HK-2 (cell line): ENCODE measurements around the gene PSORS1C2.
"Not testable (repeated sequence)": the region's sequence is repeated elsewhere in the genome, so short reads cannot be mapped to it uniquely, and the experiment has no call there.

Experiments
- DNase-seq: peaks from one replicate; pipeline ENCODE4 v3.0.0-alpha.2; 2018; ENCODE audit not compliant: unreplicated experiment

The PSORS1C2 gene

DNA sequence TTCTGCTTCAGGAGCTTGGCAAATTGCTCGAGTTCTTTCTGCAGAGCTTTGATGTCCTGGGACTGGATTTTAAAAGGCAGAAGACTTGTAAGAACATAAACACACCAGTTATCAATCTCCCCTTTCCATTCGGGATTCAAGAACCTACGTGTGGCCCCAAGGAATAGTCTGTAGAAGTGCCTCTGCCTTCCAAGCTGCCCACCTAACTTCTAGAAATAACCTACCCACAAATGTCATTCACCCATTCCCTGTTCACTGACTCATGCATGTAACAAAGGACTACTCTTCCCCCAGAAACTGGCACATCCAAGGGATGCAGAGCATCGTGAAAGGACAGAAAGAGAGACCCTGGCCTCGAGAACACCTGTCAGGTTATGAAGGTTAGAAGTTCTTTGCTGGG lies 27.1 kb upstream of the PSORS1C2 start:
- no peak for DNase-seq

DNA sequence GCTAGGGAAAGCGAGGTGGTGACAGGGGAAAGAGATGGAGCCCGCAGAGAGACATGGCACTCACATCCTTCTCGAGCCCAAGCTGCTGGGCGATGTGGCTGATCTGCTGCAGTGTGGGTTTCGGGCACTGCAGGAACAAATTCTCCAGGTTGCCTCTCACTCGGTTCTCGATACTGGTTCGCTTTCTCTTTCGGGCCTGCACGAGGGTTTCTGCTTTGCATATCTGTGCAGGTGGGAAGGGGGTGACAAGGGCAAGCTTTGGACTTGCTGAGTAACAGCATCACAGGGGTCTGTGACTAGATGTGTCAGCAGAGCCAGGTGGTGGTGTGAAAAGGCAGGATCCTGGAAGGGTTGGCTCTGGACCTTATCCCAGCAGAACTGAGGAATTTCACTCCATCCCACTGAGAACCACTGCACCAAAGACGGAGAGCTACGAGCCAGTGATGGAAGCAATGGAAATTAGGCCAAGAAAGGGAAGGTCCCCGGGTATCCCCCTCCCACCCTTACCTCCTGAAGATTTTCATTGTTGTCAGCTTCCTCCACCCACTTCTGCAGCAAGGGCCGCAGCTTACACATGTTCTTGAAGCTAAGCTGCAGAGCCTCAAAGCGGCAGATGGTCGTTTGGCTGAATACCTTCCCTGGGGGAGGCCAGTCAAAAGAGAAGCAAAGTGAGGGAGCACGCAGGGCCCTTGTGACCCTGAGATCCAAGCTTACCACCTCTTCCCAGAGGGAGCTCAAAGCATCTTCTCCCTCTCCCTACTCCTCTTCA lies 26.4 kb upstream of the PSORS1C2 start:
- not testable (repeated sequence) for DNase-seq

- not testable (repeated sequence) for DNase-seq
Observed at GRCh38 chr6:31164475-31165063, 25.7 kb upstream of the PSORS1C2 start.

DNA sequence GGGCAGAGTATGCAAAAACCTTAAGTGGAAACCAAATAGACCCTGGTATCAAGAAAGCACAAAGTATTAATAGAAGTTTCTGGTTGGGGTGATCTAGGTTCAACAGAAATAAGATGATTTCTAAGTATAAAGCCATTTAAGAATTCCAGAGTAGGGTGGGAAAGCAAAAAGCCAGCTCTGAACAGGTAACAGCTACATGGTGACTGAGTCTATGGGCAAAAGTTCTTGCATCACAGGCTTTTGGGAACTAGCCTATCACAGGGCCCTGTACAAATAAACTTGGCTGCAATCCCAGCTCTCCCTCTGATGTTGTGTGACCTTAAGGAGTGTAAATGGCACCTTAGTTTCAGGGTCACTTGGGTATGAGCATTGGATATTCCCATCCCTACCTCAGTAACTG lies 25.1 kb upstream of the PSORS1C2 start:
- no peak for DNase-seq

DNA sequence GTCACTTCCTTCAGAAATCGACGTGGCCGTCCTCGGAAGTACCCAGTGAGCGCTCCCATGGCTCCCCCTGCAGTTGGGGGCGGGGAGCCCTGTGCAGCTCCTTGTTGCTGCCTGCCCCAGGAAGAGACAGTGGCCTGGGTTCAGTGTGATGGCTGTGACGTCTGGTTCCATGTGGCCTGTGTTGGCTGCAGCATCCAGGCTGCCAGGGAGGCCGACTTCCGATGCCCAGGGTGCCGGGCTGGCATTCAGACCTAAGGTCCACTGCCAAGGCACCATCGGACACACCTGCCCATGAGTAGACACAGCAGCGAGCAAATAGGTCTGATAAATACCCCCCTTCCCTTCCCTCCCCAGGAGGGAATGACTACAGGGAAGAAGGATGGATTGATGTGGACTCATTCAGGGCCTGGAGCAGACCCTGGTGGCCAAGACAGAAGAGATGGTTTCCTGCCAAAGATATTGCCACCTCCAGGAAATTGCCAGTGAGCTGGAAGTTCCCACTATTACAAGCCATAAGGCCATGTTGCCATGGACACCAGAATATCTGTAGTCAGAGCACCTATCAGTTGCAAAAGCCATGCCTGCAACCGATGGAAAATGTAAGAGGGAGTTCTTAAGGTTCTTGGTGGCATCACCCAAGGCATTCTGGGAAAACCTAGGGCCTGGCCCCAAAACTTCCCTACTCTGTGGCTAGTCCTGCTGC lies 23.7 kb upstream of the PSORS1C2 start:
- no peak for DNase-seq

DNA sequence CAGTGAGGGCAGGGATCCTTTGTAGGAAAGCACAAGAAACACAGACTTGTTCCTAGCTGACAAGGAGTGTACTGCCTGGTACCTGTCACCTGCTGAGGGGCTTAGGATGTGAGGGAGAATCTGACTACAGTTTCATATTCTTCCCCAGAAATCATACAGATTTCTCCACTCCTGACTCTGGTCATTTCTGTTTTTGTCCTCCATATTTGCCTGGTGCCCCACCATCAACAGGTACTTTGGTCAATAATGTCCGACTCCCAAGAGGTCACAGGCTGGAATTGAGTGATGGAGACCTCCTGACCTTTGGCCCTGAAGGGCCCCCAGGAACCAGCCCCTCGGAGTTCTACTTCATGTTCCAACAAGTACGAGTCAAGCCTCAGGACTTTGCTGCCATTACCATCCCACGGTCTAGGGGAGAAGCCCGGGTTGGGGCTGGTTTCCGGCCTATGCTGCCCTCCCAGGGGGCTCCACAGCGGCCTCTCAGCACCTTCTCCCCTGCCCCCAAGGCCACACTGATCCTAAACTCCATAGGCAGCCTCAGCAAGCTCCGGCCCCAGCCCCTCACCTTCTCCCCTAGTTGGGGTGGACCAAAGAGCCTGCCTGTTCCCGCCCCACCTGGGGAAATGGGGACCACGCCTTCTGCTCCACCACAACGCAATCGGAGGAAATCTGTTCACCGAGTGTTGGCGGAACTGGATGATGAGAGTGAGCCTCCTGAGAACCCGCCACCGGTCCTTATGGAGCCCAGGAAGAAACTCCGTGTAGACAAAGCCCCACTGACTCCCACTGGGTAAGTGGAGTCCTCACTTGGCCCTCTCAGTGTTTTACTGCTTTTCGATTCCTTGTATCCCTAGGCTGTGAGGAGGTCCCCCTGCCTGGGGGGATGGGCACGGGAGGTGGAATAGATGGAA lies 22.6 kb upstream of the PSORS1C2 start:
- DNase-seq = no peak

GRCh38 chr6:31158863-31159855 lies 20.3 kb upstream of the PSORS1C2 start:
- peak; percentile 30 for DNase-seq

DNA sequence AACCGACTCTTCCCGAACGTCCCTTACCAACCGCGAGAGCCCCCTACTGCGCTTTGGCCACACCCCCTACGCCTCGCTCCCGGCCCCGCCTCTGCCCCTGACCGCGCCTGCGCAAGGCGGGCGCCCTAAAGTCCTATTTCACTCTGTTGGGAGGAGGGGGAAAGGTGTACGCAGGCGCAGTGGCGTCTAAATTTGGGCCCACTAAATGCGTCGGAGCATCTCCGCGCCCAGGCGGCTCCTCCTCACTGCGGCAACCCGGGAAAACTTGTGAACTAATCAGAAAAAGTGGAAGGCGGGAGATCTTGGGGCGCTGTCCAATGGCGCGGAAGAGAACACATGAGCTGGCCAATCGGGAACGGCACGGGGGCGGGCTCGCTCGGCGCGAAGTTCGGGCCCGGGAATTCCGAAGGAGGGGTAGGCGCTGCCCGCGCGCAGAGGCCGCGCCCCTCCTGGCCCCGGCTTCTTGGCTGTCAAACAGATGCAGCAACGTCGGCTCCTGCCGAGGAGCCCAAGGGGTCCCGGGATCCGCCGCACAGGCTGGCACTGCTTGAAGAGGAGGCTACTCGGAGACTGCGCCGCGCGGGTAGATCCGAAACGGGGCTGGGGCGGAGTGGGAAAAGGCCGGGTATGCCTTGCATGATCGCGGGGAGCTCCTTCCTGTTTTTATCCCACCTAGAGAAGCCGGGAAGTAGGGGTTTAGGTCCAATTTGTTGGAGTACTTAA lies 19.4 kb upstream of the PSORS1C2 start, which contains the start of gene TCF19:
Gene TCF19 (plus strand): TSS at position 450 of the 723 bp plus-strand sequence. CDS start 881 bp downstream, outside the sequence.
- peak; percentile 99 for DNase-seq

DNA sequence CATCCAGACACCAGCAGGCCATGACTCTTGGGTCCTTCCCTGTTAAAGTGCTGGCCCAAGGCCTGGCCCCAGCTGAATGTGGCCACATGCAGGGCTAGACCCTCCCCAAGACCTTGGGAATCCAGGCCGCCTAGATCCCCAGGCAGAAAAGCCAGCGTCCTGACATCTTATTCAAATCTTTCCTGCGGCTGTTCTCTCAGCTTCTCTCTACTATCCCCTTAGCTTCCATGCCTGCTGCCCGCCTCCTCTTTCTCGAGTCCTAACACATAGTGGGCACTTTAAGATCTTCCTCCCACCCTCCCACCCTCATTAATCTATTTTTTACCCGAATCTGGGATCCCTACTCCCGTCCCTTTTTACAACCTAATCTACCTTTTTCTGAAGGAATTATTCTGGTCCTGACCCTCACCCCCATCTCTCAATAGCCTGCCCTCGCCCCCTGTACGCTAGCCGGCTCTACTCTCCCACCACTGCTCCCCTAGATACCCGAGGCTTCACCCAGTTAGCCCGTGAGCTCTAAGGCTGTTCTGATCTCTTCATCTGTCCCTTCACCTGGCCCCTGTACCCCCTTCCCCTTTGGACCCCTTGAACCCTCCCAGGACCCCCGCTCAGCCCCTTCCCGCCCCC lies 18.8 kb upstream of the PSORS1C2 start, which contains the start of gene CCHCR1:
Gene CCHCR1 (minus strand): TSS at position 290 of the 627 bp plus-strand sequence. CDS start 202 bp downstream, at position 88.
- DNase-seq = no peak

DNA sequence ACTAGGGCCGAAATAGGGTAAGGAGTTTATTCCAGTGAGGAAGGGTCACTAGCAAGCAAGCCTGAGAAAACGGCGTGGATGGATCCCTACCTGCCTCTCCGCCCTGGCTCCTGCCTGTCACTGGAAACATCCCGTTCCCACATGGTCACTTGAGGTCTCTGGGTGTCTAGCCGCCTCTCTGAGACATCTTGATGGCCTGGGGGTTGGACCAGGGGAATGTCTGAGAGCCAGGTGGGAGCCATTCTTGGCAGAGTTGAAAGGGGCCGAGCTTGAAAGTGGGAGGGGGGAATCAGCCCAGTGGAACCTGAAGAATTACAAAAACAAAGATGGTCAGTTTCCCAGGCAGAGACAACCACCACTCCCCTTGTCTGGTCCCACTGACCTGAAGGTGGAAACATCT lies 17.8 kb upstream of the PSORS1C2 start:
- DNase-seq = no peak

- DNase-seq = no peak
Observed at GRCh38 chr6:31154436-31154835, 15.6 kb upstream of the PSORS1C2 start.

DNA sequence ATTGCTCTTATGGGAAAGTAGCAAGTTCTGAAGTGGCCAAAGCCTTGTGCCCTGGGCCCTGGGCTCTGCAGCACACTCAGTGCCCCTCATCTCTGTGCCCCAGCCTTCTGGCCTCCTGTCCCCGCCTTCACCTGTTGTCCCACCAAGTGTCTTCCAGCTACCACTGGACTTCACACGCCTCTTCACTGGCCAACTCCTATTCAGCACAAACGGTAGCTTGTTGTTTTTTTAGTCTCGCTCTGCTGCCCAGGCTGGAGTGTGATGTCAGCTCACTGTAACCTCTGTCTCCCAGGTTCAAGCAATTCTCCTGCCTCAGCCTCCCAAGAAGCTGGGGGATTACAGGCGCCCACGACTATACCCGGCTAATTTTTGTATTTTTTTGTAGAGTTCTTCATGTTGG lies 13.9 kb upstream of the PSORS1C2 start:
- DNase-seq = peak; percentile 54

DNA sequence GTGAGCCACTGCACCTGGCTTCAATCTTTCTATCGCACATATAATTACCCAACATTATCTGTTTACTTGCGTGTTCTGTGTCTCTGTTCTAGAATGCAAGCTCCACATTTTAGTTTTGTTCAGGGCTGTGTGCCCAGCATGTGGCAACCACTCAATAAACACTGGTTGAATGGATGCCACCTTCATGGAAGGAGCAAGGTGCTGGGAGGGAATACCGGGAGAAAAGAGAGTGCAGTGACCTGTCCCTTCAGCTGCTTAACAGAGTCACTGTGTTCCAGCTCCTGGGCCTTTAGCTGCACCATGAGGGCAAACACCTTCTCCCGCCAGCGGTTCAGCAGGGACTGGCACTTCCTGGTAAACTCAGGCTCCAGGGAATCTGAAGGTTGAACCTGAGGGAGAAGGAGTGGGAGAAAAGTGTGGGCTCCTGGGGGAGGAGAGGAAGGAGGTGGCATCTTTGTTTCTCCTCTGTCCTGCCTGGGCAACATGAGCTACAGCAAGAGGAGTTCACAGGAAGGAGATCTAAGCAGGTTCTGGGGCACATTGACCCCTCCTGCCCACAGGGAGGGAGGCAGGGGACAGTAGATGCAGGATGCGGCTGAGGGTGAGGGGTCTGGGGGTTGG lies 11.1 kb upstream of the PSORS1C2 start:
- no peak for DNase-seq

GRCh38 chr6:31145386-31145785 lies 6.5 kb upstream of the PSORS1C2 start:
- DNase-seq = no peak

GRCh38 chr6:31144970-31145340 lies 6.1 kb upstream of the PSORS1C2 start:
- no peak for DNase-seq

GRCh38 chr6:31144296-31144969 lies 5.6 kb upstream of the PSORS1C2 start:
- no peak for DNase-seq

GRCh38 chr6:31143148-31143547 lies 4.3 kb upstream of the PSORS1C2 start:
- peak; percentile 71 for DNase-seq

DNA sequence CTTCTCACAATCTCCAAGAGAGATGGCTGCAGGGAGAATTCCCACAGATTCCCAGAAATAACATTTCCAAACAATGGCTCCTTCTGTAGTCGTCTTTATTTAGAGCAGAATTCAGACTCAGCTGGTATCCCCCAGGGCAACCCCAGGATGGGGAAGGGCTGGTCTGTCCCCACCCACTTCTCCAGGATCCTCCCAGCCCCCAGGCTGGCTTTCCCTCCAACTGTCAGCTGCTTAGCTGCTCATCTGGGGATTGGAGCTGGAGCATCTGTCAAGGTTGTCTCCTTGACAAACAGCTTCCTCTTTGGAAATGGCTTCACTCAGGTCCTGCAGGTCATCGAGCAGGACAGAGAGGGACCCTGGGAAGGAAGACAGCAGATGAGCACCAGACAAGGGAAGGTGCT lies 3.5 kb upstream of the PSORS1C2 start:
- DNase-seq = no peak
